ENCODE results near the gene PKNOX2. TPM values are rescaled to one million over a fixed set of nuclear protein-coding genes. Genes with fewer than 3 reads are reported as not detected.

PKNOX2 gene
- total and polyA plus RNA-seq, 4 donors = 3.1 to 10.6 (median 7.9) TPM

DNA sequence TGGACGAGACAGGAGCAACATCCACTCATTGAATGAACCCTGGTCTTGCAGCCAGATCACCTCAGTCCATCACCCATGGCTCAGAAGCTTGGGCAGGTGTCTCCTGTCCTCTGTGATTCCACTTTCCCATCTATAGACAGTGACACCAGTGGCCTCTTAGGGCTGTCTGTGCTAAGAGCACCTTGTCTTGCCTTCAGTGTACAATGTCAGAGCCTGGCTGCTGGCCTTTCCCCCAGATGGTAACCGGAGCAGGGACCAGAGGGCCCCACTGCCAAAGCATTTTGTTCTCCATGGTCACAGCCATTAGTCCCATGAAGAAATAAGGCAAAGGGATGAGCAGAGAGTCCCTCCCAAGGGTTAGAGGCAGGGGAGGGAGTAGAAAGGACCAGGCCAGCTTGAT, 35.4 kb downstream of the PKNOX2 start:
- ATAC-seq (ENCODE audit: insufficient read depth, low FRiP score) (no peak), DNase-seq (no peak)
- Histone ChIP-seq H3K9ac (ENCODE audit: insufficient read depth in 1 of 2, low read length in 2 of 2) (no peak overlapping the region), H3K36me3 (ENCODE audit: control insufficient read depth in 4 of 4, insufficient read depth in 4 of 4, low read length in 4 of 4) (no peaks in the 10 kb centered on the region), H3K9me3 (ENCODE audit: control insufficient read depth in 4 of 4, insufficient read depth in 3 of 4, low read length in 3 of 4) (no peaks in the 10 kb centered on the region), H3K4me3 (no peak overlapping the region), H3K27ac (ENCODE audit: low read depth in 1 of 2, low read length in 1 of 2) (no peak overlapping the region), H3K4me1 (ENCODE audit: control insufficient read depth in 5 of 5, insufficient read depth in 5 of 5, low read length in 5 of 5) (peaks cover 0 to 16% (median 0%) of the 10 kb centered on the region in 5 donors), H3K27me3 (ENCODE audit: control insufficient read depth in 3 of 3, insufficient read depth in 3 of 3, low read length in 2 of 3) (no peaks in the 10 kb centered on the region)
- WGBS, 2 donors = 79 to 89% methylated on average over 2 of the region's 2 CpGs
- TF ChIP-seq CTCF (IDR thresholded peaks at IDR 0.05; ENCODE audit: control extremely low read depth, extremely low read depth) = no peak

DNA sequence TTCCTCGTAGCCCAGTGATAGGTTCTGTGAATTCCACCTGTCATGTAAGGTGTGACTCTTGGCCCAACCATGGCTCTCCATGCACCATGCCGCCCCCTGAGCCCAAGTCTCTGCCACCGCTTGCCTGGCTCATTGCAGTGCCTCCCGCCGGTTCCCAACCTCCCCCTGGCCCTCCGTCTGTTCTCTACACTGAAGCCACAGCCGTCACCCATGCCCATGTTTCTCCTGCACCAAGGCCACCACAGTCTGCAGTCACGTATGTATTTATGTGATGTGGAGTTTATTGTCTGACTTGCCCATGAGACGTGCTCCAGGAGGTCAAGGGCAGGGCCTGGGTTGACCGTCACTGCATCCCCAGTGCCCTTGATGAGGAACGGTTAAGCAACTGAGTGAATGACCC, 35.9 kb downstream of the PKNOX2 start:
- Histone ChIP-seq H3K4me1 (ENCODE audit: control insufficient read depth in 5 of 5, insufficient read depth in 5 of 5, low read length in 5 of 5) (peaks cover 0 to 16% (median 0%) of the 10 kb centered on the region in 5 donors), H3K27ac (ENCODE audit: low read depth in 1 of 2, low read length in 1 of 2) (no peak overlapping the region), H3K36me3 (ENCODE audit: control insufficient read depth in 4 of 4, insufficient read depth in 4 of 4, low read length in 4 of 4) (no peaks in the 10 kb centered on the region), H3K27me3 (ENCODE audit: control insufficient read depth in 3 of 3, insufficient read depth in 3 of 3, low read length in 2 of 3) (no peaks in the 10 kb centered on the region), H3K9me3 (ENCODE audit: control insufficient read depth in 4 of 4, insufficient read depth in 3 of 4, low read length in 3 of 4) (no peaks in the 10 kb centered on the region), H3K4me3 (no peak overlapping the region), H3K9ac (ENCODE audit: insufficient read depth in 1 of 2, low read length in 2 of 2) (no peak overlapping the region)
- DNase-seq (no peak), ATAC-seq (ENCODE audit: insufficient read depth, low FRiP score) (no peak)
- no peak for TF ChIP-seq CTCF (IDR thresholded peaks at IDR 0.05; ENCODE audit: control extremely low read depth, extremely low read depth)
- 92 to 96% methylated on average over 11 of the region's 11 CpGs for WGBS, 2 donors

- Histone ChIP-seq H3K4me3 (no peak overlapping the region), H3K27me3 (ENCODE audit: control insufficient read depth in 3 of 3, insufficient read depth in 3 of 3, low read length in 2 of 3) (no peaks in the 10 kb centered on the region), H3K36me3 (ENCODE audit: control insufficient read depth in 4 of 4, insufficient read depth in 4 of 4, low read length in 4 of 4) (no peaks in the 10 kb centered on the region), H3K9me3 (ENCODE audit: control insufficient read depth in 4 of 4, insufficient read depth in 3 of 4, low read length in 3 of 4) (no peaks in the 10 kb centered on the region), H3K9ac (ENCODE audit: insufficient read depth in 1 of 2, low read length in 2 of 2) (no peak overlapping the region), H3K4me1 (ENCODE audit: control insufficient read depth in 5 of 5, insufficient read depth in 5 of 5, low read length in 5 of 5) (peaks cover 0 to 16% (median 0%) of the 10 kb centered on the region in 5 donors), H3K27ac (ENCODE audit: low read depth in 1 of 2, low read length in 1 of 2) (no peak overlapping the region)
- ATAC-seq (ENCODE audit: insufficient read depth, low FRiP score) (no peak), DNase-seq (peak in 2 of 3 donors; percentile 32 to 66)
- WGBS, 2 donors = 48 to 62% methylated on average over 10 of the region's 10 CpGs
- TF ChIP-seq CTCF (IDR thresholded peaks at IDR 0.05; ENCODE audit: control extremely low read depth, extremely low read depth) = no peak
These were observed 37.1 kb downstream of the PKNOX2 start for GRCh38 chr11:125201525-125202141.

Measured in lung (tissue), 12 donors.